WTC11 (cell line): ENCODE data around the gene TRMT112. TPM values are rescaled to one million over a fixed set of nuclear protein-coding genes. Genes with fewer than 3 reads are reported as not detected.

Experiments
- ATAC-seq: fragments of 200-7000 bp; cut with Tn5 transposase; 2 replicates; pipeline ENCODE4 v1.10.0; 2021; ENCODE audit warnings: mild to moderate bottlenecking, moderate library complexity
- CTCF ChIA-PET: fragments of 300-600 bp; sonication (Branson Sonifier 250); formaldehyde crosslinking; loops from one replicate; lab custom pipeline; 2021; ENCODE audit warnings: antibody characterized with exemption; lab: Charles Lee
- POLR2A ChIA-PET: fragments of 350-600 bp; sonication (Branson Sonifier 250); formaldehyde crosslinking; loops from one replicate; lab custom pipeline; 2021; ENCODE audit warnings: antibody characterized with exemption; lab: Charles Lee
- DNase-seq: peaks from one replicate; pipeline ENCODE4 v3.0.0; 2021; ENCODE audit warnings: low spot score
- H3K27ac Mint-ChIP-seq: 2 replicates; pipeline ENCODE4 v1.8.0; 2021; ENCODE audit warnings: mixed read lengths
- H3K27me3 Mint-ChIP-seq: 2 replicates; pipeline ENCODE4 v1.8.0; 2021; ENCODE audit warnings: low read depth, mild to moderate bottlenecking, moderate library complexity, mixed read lengths
- H3K36me3 Mint-ChIP-seq: 2 replicates; pipeline ENCODE4 v1.8.0; 2021; ENCODE audit warnings: mixed read lengths
- H3K4me1 Mint-ChIP-seq: 2 replicates; pipeline ENCODE4 v1.8.0; 2022; ENCODE audit warnings: mixed read lengths
- H3K4me3 Mint-ChIP-seq: 2 replicates; pipeline ENCODE4 v1.8.0; 2021; ENCODE audit warnings: mild to moderate bottlenecking, moderate library complexity, mixed read lengths
- H3K9me3 Mint-ChIP-seq: 2 replicates; pipeline ENCODE4 v1.8.0; 2021; ENCODE audit warnings: mixed read lengths
- ARID4B ChIP-seq: sonication (generic); formaldehyde crosslinking; IDR thresholded peaks from 2 replicates; pipeline ENCODE4 v1.8.0; 2023; ENCODE audit warnings: missing genetic modification reagents, mild to moderate bottlenecking, borderline replicate concordance
- ATF2 ChIP-seq: sonication (generic); formaldehyde crosslinking; IDR thresholded peaks from 2 replicates; pipeline ENCODE4 v1.8.1; 2022; ENCODE audit warnings: low read depth, missing genetic modification reagents, borderline replicate concordance
- CREM ChIP-seq: sonication (generic); formaldehyde crosslinking; IDR thresholded peaks from 2 replicates; pipeline ENCODE4 v1.8.1; 2022; ENCODE audit warnings: mild to moderate bottlenecking, missing genetic modification reagents, moderate library complexity
- FOXK1 ChIP-seq: sonication (generic); formaldehyde crosslinking; IDR thresholded peaks from 2 replicates; pipeline ENCODE4 v1.8.0; 2022; ENCODE audit warnings: mild to moderate bottlenecking, moderate library complexity, missing genetic modification reagents
- FOXP4 ChIP-seq: sonication (generic); formaldehyde crosslinking; IDR thresholded peaks from 2 replicates; pipeline ENCODE4 v1.8.0; 2022; ENCODE audit warnings: mild to moderate bottlenecking, missing genetic modification reagents
- OVOL2 ChIP-seq: fragments of 250-450 bp; sonication (Bioruptor Pico); IDR thresholded peaks from 2 replicates; pipeline ENCODE4 v1.9.0; 2021; ENCODE audit warnings: mild to moderate bottlenecking, borderline replicate concordance
- PREB ChIP-seq: sonication (generic); formaldehyde crosslinking; IDR thresholded peaks from 2 replicates; pipeline ENCODE4 v1.8.1; 2022; ENCODE audit warnings: mild to moderate bottlenecking, missing genetic modification reagents, moderate library complexity, borderline replicate concordance
- SP1 ChIP-seq: sonication (generic); formaldehyde crosslinking; conservative IDR thresholded peaks from 2 replicates; pipeline ENCODE4 v1.8.1; 2022; ENCODE audit warnings: missing genetic modification reagents
- TEAD1 ChIP-seq: sonication (generic); formaldehyde crosslinking; IDR thresholded peaks from 2 replicates; pipeline ENCODE4 v1.8.0; 2022; ENCODE audit warnings: mild to moderate bottlenecking, missing genetic modification reagents
- USF2 ChIP-seq: sonication (generic); formaldehyde crosslinking; IDR thresholded peaks from 2 replicates; pipeline ENCODE4 v1.8.1; 2023; ENCODE audit warnings: mild to moderate bottlenecking, missing genetic modification reagents, moderate library complexity
- ZSCAN18 ChIP-seq: fragments of 250-450 bp; sonication (Bioruptor Pico); IDR thresholded peaks from 2 replicates; pipeline ENCODE4 v2.1.2; 2022; ENCODE audit warnings: mild to moderate bottlenecking, moderate library complexity
- total RNA-seq: library from RNA; stranded (reverse); gene quantifications from 3 replicates; pipeline ENCODE4 v1.2.3, GENCODE V29; 2021

TRMT112 gene
- total RNA-seq, 1 experiment from 2014 or later, result 285 TPM

- no peak for TF ChIP-seq USF2 (CRISPR knock-in tag)
- no peak for TF ChIP-seq ZSCAN18
- no peak for TF ChIP-seq PREB
- TF ChIP-seq FOXK1, result no peak
Observed at GRCh38 chr11:64285885-64286800, 31.2 kb downstream of the TRMT112 start (continued).

GRCh38 chr11:64284962-64285884 is 32.1 kb downstream of the TRMT112 start, which contains the start of gene GPR137:
GPR137 (plus strand) TSS chr11:64285848; CDS start chr11:64286525, 677 bp downstream.
- DNase-seq (peak; percentile 78), ATAC-seq (peak; percentile 15)
- ChIA-PET CTCF (interaction anchor here (0.7 to 12.5 kb wide), 9 partner anchors 14 to 475 kb away, joined by 3 to 151 read pairs (median 6); partner anchors contain the start of genes ESRRA, PRDX5, PYGM and TRMT112), POLR2A (interaction anchor here (0.9 to 2.3 kb wide), 4 partner anchors 14 to 56 kb away, joined by 3 to 7 read pairs (median 4); partner anchors contain the start of gene ESRRA)
- peak within 1 kb of the TSS; percentile 80 for H3K4me3 Mint-ChIP-seq
- H3K36me3 Mint-ChIP-seq, result peaks cover 12% of the 10 kb centered on the region
- H3K9me3 Mint-ChIP-seq, result no peaks in the 10 kb centered on the region
- no peak within 1 kb of the TSS; the same call in 1 of the 2 replicates for H3K27ac Mint-ChIP-seq
- peaks cover 8% of the 10 kb centered on the region for H3K4me1 Mint-ChIP-seq
- no peak for TF ChIP-seq TEAD1 (CRISPR knock-in tag)
- TF ChIP-seq OVOL2 (CRISPR knock-in tag), result no peak
- no peak for TF ChIP-seq ATF2 (CRISPR knock-in tag)
- peak; percentile 32; the same call in 1 of the 2 replicates for TF ChIP-seq SP1 (CRISPR knock-in tag)
- TF ChIP-seq CREM, result 0 out of 2 replicates have a peak, but pooled peaks have one; percentile 44
- no peak; the same call in 1 of the 2 replicates for TF ChIP-seq ARID4B (CRISPR knock-in tag)
- no peak for TF ChIP-seq USF2 (CRISPR knock-in tag)
- TF ChIP-seq FOXP4 (CRISPR knock-in tag), result 0 out of 2 replicates have a peak, but pooled peaks have one; percentile 12
- peaks cover 17% of the 10 kb centered on the region for H3K27me3 Mint-ChIP-seq
